SU-DHL-6 (cell line): ENCODE data around the gene TRIM66.

ENCODE experiments used
- H2AFZ ChIP-seq: fragments of 200-600 bp; sonication (generic); 2 replicates; pipeline ENCODE4 v1.6.1; 2014; ENCODE audit warnings: low read depth, mild to moderate bottlenecking, moderate library complexity, mixed read lengths, antibody characterized with exemption, low read length; ENCODE audit not compliant: severe bottlenecking
- H3F3A ChIP-seq: fragments of 200-600 bp; shearing (Covaris generic); 2 replicates; pipeline ENCODE4 v1.6.0; 2016; ENCODE audit warnings: antibody characterized with exemption, mild to moderate bottlenecking; ENCODE audit not compliant: insufficient read depth
- H3K27ac ChIP-seq: fragments of 200-600 bp; sonication (generic); 2 replicates; pipeline ENCODE4 v1.5.1; 2016; ENCODE audit warnings: low read depth, mild to moderate bottlenecking, low read length, moderate library complexity, mixed read lengths
- H3K27me3 ChIP-seq: fragments of 200-600 bp; sonication (generic), shearing (Covaris generic); 2 replicates; pipeline ENCODE4 v1.6.0; 2014; ENCODE audit warnings: mild to moderate bottlenecking, low read length
- H3K36me3 ChIP-seq: fragments of 200-600 bp; sonication (generic); 2 replicates; pipeline ENCODE4 v1.6.1; 2014; ENCODE audit warnings: mild to moderate bottlenecking, low read length, mixed read lengths
- H3K4me2 ChIP-seq: fragments of 300-600, 200-600 bp; shearing (Covaris generic), sonication (generic); 2 replicates; pipeline ENCODE4 v1.6.0; 2014; ENCODE audit warnings: low read length, low read depth, mild to moderate bottlenecking; ENCODE audit not compliant: poor library complexity, severe bottlenecking
- H3K4me3 ChIP-seq: fragments of 200-600 bp; sonication (generic); 2 replicates; pipeline ENCODE4 v1.5.1; 2014; ENCODE audit warnings: antibody characterized with exemption, low read length, mild to moderate bottlenecking, mixed read lengths; ENCODE audit not compliant: insufficient read depth, poor library complexity, severe bottlenecking
- H3K79me2 ChIP-seq: fragments of 200-600 bp; sonication (generic); 2 replicates; pipeline ENCODE4 v1.6.1; 2014; ENCODE audit warnings: mild to moderate bottlenecking, low read length, moderate library complexity; ENCODE audit not compliant: insufficient read depth
- H3K9ac ChIP-seq: fragments of 200-600 bp; sonication (generic); 2 replicates; pipeline ENCODE4 v1.7.0; 2014; ENCODE audit warnings: mild to moderate bottlenecking, low read length
- H3K9me2 ChIP-seq: fragments of 200-600 bp; sonication (generic); replicated peaks from 2 replicates; pipeline ENCODE4 v1.6.1; 2014; ENCODE audit warnings: low read length; ENCODE audit not compliant: insufficient read depth
- H3K9me3 ChIP-seq: fragments of 200-600 bp; sonication (generic); 2 replicates; pipeline ENCODE4 v1.6.1; 2014; ENCODE audit warnings: low read length, mixed read lengths; ENCODE audit not compliant: insufficient read depth
- H4K20me1 ChIP-seq: fragments of 200-600 bp; sonication (generic); 2 replicates; pipeline ENCODE4 v1.6.1; 2014; ENCODE audit warnings: low read depth, mild to moderate bottlenecking, antibody characterized with exemption, low read length, moderate library complexity, mixed read lengths
- EZH2phosphoT487 ChIP-seq: fragments of 200-600 bp; sonication (generic), shearing (Covaris generic); conservative IDR thresholded peaks from 2 replicates; pipeline ENCODE4 v1.6.1; 2018; ENCODE audit warnings: mild to moderate bottlenecking, antibody characterized with exemption, low read length, moderate library complexity, mixed read lengths
- TF ChIP-seq, protein P1 (sequence below): fragments of 200-600 bp; sonication (generic); IDR thresholded peaks from one replicate; pipeline ENCODE4 v1.5.1; 2017; ENCODE audit warnings: antibody characterized with exemption, mild to moderate bottlenecking, low read length, moderate library complexity; ENCODE audit not compliant: insufficient read depth, poor library complexity, severe bottlenecking

The TRIM66 gene

DNA sequence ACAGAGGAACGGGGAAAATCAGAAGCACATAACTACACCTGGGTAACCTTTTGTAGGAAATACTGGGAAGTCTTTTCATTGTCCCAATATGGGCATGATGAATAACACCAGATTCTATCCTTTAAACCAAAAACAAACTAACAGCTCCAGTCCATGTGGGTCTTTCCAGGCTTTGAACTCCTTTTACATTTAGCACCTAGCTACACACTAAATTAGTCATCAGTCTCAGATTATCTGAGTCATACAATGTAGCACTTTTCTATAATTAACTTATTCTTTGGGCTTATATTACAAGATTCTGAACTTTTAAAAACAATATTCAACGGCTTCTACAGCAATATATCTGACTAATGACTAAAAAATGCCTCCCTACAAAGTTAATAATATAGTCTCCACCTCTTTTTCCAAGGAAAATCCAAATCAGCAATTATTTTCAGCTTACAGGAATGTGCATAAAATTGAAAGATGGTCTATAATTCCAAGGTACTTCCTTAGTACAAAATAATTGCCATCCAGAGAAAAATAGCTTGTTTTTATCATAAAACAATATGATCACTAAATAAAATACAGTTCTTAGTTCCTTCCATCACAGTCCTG lies 114.8 kb downstream of the TRIM66 start:
- TF ChIP-seq EZH2phosphoT487, result no peak
- TF ChIP-seq, protein P1, sequence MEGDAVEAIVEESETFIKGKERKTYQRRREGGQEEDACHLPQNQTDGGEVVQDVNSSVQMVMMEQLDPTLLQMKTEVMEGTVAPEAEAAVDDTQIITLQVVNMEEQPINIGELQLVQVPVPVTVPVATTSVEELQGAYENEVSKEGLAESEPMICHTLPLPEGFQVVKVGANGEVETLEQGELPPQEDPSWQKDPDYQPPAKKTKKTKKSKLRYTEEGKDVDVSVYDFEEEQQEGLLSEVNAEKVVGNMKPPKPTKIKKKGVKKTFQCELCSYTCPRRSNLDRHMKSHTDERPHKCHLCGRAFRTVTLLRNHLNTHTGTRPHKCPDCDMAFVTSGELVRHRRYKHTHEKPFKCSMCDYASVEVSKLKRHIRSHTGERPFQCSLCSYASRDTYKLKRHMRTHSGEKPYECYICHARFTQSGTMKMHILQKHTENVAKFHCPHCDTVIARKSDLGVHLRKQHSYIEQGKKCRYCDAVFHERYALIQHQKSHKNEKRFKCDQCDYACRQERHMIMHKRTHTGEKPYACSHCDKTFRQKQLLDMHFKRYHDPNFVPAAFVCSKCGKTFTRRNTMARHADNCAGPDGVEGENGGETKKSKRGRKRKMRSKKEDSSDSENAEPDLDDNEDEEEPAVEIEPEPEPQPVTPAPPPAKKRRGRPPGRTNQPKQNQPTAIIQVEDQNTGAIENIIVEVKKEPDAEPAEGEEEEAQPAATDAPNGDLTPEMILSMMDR, result no peak
- Histone ChIP-seq H3K36me3 (no peaks in the 10 kb centered on the region), H3K4me2 (no peak overlapping the region), H3K9me3 (no peaks in the 10 kb centered on the region), H2AFZ (no peak overlapping the region), H3K79me2 (no peaks in the 10 kb centered on the region; the same call in 1 of the 2 replicates), H3K27ac (no peak overlapping the region), H4K20me1 (peaks cover 18% of the 10 kb centered on the region), H3F3A (no peaks in the 10 kb centered on the region), H3K9me2 (no peaks in the 10 kb centered on the region), H3K27me3 (no peaks in the 10 kb centered on the region), H3K4me3 (no peak overlapping the region), H3K9ac (no peak overlapping the region)

DNA sequence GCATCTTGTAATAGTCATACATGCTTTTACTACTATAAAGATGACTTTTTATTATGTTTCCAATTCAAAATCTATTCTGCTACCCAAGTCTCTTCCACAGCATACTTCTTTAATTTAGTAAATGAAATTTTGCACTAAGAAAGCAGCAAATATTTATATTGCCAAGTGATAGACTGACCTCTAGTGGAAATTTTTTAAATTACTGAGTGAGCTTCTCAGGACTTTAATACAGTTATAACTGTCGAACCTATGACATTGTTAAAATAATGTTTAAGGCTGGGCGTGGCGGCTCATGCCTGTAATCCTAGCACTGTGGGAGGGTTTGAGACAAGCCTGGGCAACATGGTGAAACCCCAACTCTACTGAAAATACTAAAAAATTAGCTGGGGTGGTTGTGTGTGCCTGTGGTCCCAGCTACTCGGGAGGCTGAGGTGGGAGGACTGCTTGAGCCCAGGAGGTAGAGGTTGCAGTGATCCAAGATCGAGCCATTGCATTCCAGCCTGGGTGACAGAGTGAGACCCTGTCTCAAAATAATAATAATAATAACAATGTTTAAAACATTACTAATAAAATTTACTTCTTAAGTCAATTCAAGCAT lies 115.8 kb downstream of the TRIM66 start:
- TF ChIP-seq, protein P1, result peak; percentile 67
- TF ChIP-seq EZH2phosphoT487, result no peak
- Histone ChIP-seq H3K9me2 (no peaks in the 10 kb centered on the region), H2AFZ (no peak overlapping the region), H3K9ac (no peak overlapping the region), H3K27me3 (no peaks in the 10 kb centered on the region), H3K36me3 (no peaks in the 10 kb centered on the region), H3K27ac (no peak overlapping the region), H3K9me3 (no peaks in the 10 kb centered on the region), H3F3A (no peaks in the 10 kb centered on the region), H4K20me1 (peaks cover 18% of the 10 kb centered on the region), H3K79me2 (no peaks in the 10 kb centered on the region; the same call in 1 of the 2 replicates), H3K4me3 (no peak overlapping the region), H3K4me2 (no peak overlapping the region)

DNA sequence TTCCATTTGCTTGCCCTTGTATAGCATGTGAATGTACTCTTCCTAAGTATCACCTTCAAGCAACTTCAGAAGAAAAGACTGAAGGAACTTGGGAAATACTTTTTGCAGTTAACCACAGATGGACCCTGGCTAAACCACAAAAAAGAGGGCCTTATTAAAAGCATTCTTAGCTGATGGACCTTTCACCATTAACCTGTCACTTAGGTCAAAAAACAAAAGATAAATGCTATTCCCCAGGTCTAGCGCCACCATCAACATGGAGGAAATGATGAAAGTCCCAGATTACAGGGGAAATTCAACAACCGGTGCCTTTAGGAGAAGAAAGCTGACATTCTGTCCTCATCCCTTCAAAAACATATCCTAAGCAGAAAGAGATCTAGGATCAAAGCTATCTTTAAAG lies 117.9 kb downstream of the TRIM66 start:
- no peak for TF ChIP-seq EZH2phosphoT487
- TF ChIP-seq, protein P1, result no peak
- Histone ChIP-seq H3K9me2 (no peaks in the 10 kb centered on the region), H3K27ac (no peak overlapping the region), H3K4me2 (no peak overlapping the region), H3K9ac (no peak overlapping the region), H3K4me3 (no peak overlapping the region), H4K20me1 (peaks cover 18% of the 10 kb centered on the region), H3K79me2 (no peaks in the 10 kb centered on the region; the same call in 1 of the 2 replicates), H3K9me3 (no peaks in the 10 kb centered on the region), H3F3A (no peaks in the 10 kb centered on the region), H3K36me3 (no peaks in the 10 kb centered on the region), H2AFZ (no peak overlapping the region), H3K27me3 (no peaks in the 10 kb centered on the region)
